Adrenal gland (tissue), 5 donors: ENCODE data around the gene SMARCD3.

Experiments used
- CTCF ChIP-seq, 6 experiments: fragments of 450-650 bp in 4 of 6; fragments of 200-600 bp in 2 of 6; sonication (generic) in 1 of 6; IDR thresholded peaks; 1 replicate in 5 of 6; 2 replicates in 1 of 6; pipeline versions ENCODE4 v1.5.1 to v1.8.0; 2016 to 2021; ENCODE audit warnings: antibody characterized with exemption in 6 of 6, mild to moderate bottlenecking in 2 of 6, moderate library complexity in 1 of 6
- POLR2A ChIP-seq, 2 donors: fragments of 450-650 bp; IDR thresholded peaks; one replicate each; pipeline ENCODE4 v1.6.1; 2017; ENCODE audit warnings: antibody characterized with exemption in 2 of 2, mild to moderate bottlenecking in 2 of 2, moderate library complexity in 1 of 2
- donor health status: DM: no; HTN: no; CAD: no.

- TF ChIP-seq CTCF (IDR thresholded peaks at IDR 0.05): peak in 1 of 6 experiments; percentile 3
- no peak for TF ChIP-seq POLR2A (IDR thresholded peaks at IDR 0.05)
Measured at GRCh38 chr7:151204383-151205032, 44.0 kb downstream of the SMARCD3 start.
